HG03066 (cell line): Measurements from ENCODE around the gene NAV2.
"Not testable (repeated sequence)": the region's sequence is repeated elsewhere in the genome, so short reads cannot be mapped to it uniquely, and the experiment has no call there.

Experiments
- ATAC-seq: cut with Tn5 transposase; IDR thresholded peaks from one replicate; pipeline ENCODE4 v1.9.1; 2021; ENCODE audit warnings: low read depth; ENCODE audit not compliant: unreplicated experiment

Gene NAV2

DNA sequence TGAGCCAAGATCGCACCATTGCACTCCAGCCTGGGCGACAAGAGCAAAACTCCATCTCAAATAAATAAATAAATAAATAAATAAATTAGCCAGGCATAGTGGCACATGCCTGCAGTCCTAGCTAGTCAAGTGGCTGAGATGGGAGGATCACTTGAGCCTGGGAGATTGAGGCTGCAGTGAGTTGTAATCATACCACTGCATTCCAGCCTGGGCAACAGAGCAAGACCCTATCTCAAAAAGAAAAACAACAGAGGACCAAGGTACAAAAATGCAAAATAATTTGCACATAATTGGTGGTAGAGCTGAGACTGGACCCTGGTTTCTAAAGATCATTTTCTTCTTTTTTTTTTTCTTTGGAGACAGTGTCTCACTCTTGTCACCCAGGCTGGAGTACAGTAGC lies 294.0 kb downstream of the NAV2 start:
- not testable (repeated sequence) for ATAC-seq

DNA sequence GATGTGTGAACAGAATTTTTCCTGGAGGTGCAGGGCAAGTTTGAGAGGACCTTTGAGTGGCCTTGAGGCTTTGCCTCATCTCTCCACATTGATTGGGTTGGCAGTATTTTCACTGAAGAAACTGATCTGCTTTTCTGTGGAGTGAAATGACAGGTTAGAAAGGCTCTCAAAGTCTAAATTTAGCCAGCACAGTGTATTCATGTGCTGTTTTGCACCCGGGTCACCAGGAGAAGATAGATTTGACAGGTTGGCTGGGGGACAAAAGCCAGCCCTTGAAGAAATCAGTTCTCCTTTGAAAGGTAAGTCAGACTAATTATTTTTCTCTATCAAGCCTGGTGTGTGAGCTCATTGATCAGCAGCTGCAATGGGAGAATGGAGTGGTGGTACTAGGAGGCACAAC lies 294.7 kb downstream of the NAV2 start:
- no peak for ATAC-seq

DNA sequence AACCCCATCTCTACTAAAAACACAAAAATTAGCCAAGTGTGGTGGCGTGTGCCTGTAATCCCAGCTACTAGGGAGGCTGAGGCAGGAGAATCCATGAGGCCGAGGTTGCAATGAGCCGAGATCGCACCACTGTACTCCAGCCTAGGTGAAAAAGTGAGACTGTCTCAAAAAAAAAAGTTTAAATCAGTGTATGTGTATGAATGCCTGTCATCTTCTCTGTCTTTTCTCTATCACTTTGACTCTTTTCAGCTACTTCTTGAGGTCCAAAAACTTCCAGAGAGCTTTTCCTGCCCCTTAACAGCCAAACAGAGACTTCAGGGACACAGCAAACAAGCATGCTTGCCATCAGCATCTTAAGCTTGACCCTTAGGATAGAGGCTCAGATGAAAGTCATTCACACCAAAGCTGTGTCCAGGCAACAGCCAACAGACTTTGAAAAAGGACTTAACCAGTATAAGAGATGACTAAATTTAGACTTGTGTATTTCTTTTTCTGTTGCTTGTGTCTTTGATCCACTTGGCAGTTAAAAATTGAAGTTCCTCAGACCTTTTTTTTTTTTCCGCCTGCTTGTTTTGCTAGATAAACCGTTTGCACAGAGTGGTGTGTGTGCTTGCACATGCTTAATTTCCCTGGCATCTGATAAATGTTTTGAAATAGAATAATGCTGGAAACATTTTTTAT lies 295.7 kb downstream of the NAV2 start:
- no peak for ATAC-seq

DNA sequence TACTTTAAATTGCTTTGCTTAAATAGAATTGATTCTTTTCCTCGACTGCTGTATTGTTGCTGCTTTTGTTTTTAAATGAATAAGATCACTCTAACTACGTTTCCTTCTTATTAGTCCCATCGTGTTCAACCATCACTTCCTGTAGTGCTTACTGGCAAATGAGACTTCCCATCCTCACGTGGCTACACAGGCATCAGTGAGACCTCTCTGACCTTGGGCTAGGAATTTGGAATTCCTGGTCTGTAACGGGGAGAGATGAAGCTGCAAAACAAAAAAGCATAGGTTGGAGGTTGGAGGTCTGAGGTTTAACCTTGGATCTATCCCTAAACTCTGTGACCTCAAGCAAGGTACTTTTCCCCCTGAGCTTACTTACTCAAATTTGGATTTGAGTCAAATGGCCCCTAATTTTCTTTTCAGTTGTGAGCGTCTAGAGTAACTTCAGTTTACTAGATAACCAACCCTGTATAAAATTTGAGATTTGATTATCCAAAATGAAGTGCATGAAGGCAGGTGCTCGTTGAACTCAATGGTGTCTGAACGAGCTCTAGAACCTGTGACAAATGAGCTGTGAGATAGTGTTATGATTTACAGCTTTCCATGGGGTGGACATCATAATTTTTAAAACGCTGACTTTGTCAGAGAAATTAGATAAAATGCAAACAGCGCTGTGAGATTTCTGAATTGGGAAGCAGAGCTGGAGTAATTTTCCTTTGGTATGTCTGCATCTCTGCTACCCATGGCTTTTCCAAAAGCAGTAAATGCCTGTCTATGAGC lies 296.4 kb downstream of the NAV2 start:
- no peak for ATAC-seq

DNA sequence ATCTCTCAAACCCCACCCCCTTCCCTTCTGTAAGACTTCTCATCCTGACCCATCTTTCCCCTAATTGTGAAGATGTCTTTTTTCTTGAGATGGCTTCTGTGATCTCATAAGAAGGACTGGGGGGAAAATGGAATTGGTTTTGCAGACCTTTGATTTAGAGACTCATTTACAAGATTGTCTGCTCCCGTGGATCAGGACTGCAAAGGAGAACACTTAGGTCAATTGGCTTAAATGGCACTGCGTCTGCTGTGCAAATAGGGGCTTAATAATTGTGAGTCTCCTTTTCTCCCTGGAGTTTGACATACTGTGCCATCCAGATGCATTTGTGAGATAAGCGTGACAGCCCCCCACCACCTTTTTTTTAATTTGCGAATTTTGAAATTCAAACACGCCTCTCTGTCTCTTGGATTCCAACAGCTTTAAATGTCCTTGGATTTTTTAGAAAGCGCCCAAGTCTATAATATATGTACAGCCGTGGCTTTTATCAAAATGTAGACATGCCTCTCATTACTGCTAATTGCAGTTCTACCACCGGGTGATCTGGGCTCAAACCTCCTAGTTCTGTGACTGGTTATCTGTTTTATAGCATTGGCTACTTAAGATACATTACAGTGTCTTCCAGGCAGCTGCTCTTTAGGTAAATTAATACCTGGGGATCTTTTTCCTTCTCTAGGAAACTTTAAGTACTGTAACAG lies 297.7 kb downstream of the NAV2 start:
- ATAC-seq = no peak

DNA sequence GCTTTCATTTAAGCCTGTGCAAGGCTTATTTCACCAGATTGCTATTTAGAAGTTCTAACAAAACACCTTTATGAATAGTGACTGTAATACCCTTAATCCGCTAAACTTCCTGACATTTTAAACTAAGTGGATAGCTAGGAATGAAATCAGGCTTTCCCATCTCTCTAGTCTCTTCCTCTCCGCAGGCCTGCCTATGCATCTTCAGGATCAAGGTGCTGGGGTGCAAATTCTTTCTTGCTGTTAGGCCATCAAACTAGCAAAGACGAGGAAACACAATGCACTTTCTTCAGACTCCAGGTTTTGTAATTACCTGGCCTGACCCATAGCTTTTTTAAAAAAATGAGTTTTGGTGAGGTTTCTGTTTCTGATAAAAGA lies 298.2 kb downstream of the NAV2 start:
- no peak for ATAC-seq

DNA sequence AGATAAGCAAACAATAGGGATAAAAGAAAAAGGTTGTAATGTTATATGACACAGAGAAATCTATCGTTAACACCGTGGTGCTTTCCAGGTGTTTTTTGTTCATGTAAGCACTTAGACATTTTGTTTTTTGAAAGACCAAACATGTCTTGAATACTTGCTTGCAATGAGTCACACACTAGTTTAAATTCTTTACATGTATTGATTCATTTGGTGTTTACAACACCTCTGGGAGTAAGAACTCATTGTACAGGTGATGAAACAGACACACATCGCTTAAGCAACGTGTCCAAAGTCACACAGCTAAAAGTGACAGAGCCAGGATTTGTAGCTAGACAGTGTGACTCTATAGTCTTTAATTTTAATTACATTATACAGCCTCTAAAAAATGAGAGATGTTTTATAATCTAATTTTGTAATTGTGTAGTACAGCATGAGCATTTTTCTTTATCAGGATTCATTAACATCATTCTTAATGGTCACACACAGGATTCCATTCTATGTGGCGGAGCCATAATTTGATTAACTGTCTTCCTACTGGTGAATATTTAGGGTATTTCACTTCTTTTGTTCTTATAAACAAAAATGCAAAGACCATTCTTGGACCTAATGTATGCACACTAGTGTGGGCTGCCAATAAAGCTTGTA lies 298.8 kb downstream of the NAV2 start:
- no peak for ATAC-seq

DNA sequence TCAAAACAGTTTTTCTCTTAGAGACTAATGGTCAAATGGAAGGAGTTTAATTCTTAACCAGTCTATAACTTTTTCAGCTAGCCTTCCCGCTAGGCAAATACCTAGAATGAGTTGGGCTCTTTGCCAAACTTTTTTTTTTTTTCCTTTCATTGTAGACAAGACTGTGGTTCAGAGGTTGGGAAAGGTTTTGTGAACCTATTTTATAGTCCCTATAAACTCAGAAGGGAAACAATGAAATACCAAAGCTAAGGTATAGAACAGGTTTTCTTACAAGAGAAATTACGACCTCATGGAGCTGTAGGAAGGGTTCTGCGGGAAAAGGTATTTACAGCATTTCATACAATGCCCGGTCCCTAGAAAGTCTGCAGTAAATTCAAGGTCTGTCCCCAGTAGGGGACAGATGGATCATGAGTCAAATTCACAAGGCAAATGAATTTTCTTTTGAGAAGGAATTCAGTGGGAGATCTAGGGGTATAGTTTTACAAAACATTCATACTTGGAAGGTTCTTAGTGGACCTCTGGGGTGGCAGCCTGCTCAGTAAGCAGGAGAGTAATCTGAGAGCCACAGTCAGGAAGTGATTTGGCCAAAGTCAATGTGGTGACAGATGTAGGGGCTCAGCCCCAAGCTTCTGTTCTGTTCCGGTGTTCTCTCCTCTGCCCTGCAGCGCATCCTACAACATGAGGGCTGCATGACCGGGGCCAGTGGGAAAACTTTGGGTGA lies 300.9 kb downstream of the NAV2 start:
- ATAC-seq = no peak

DNA sequence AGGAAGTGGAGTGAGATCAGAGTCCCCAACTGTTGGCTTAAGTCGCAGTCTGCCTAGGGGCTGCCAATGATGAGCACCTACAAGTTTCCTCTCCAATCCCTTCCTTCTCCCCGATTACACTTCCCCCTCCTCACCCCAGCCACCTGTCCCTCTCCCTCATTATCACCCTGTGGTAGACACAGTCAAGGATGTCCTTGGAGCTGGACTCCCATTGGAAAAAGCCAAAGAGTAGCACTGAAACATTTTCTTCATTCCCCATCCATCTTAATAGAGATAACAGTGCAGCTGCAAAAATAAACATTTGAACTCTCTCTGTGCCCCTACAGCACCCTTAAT lies 301.4 kb downstream of the NAV2 start:
- ATAC-seq = no peak

DNA sequence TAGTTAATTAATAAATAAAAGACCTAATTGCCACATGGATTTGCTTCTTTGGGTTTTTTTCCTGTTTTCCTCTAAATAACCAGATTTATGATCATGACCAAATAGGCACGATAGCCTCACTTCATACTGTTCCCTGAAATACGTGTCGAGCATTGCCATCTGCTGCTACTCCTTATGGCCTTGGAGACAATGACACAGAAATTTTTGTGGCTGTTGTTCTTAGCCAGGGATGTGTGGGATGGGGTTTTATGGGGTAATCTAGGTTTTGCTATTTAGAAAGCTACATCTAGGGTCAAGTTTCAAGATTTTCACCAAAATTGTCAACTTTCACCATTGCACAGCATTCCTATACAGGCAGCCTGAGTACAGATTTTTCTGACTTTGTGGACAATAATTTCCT lies 302.5 kb downstream of the NAV2 start:
- no peak for ATAC-seq

DNA sequence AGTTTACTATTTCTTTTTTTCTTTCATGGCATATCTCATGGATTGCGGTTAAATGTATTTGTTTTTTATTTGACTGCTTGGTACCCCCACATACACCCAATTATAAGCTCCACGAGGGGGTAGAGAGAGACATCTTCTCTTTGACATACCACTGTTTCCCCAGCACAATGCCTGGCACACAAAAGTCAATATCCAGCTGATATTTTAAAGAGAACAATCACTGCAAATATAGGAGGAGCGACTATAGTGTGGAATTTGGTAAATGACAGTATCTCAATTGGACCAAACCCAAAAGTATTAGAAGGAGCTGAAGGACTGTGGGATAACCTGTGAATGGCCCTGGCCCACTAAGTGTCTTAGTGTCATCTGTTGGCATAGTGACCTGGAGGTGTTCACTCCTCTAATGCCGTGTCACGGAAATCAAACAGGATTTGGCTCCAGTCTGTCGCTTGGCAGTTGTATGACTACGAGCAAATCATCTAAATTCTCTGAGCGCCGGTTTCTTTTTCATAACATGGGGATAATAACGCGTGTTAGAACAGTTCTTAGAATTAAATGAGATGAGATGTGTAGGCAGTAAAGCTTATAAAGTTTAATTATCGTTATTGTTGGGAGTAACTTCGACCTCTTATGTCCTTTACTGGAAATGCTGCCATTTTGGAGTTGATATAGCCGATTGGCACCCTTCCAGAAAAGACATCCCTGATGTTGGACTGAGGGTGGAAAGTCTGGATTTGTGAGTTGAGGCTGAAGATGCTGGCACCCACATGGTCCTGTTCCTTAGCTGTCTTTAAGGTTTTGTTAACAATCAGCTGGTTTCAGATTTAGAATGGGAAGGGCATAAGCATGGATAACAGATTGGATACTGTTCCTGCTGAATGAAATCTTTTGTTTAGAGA lies 303.1 kb downstream of the NAV2 start:
- ATAC-seq = no peak

DNA sequence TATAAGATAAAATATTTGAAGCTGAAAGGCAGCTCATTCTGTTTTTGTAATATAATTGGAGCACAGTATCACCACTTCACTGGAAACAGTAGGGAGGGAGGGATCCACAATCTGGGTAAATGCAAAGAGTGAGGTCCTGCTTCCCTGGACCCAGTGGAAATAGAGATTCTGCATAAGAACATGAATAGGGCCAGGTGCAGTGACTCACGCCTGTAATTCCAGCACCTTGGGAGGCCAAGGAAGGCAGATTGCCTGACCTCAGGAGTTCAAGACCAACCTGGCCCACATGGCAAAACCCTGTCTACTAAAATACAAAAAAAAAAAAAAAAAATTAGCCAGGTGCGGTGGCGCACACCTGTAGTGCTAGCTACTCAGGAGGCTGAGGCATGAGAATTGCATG lies 303.9 kb downstream of the NAV2 start:
- no peak for ATAC-seq

DNA sequence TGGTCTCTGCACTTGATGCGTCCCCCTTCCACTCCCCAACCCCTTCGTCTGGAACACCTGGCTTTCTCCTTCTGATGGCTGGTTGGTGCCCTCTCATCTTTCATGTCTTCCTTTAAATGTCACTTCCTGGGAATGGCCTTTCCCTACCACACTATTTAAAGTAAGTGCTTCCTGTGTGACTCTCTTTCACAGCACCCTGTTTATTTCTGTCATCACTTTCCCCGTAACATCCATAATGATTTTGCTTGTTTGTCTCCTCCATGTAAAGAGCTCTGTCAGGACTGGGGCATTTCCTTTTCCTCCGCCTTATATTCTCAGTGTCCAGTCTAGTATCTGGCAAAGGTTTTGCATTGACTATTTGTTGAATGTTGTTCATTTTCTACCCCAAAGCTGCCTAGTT lies 304.7 kb downstream of the NAV2 start:
- ATAC-seq = no peak

DNA sequence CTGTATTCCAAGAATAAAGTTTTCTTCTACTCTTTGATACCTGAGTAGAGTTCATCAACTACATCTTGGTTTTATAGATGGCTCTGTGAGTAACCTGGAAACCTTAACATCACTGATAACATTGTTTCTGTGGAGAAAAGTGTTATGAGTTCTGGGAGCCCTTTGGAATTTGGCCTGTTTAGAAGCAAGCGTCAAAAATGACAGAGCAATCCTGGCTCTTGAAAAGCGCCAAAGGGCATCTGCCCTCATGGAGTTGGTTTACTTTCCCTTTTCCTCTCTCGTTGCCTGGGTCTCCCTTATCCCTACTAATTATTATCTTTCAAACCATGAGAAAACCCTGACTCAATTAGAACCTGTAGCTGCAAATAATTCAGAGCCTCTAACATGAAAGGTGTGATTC lies 307.6 kb downstream of the NAV2 start:
- no peak for ATAC-seq

DNA sequence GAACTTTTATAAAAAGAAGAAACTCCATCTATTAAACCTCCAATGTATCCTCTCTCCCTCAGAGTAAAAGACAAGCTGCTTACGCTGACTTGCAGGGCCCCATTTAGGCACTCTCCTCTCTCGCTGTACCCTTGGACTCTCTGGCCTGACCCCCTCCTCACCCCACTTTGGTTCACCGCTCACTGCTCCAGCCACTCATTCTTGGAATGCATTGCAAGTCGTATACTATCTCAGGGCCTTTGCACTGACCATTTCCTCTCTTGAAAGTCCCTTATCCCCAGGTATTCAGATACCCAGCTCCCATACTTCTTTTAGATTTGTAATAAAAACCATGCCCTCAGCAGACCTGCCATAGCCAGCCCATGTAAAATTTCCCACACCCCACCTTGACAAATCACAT lies 308.1 kb downstream of the NAV2 start:
- no peak for ATAC-seq

DNA sequence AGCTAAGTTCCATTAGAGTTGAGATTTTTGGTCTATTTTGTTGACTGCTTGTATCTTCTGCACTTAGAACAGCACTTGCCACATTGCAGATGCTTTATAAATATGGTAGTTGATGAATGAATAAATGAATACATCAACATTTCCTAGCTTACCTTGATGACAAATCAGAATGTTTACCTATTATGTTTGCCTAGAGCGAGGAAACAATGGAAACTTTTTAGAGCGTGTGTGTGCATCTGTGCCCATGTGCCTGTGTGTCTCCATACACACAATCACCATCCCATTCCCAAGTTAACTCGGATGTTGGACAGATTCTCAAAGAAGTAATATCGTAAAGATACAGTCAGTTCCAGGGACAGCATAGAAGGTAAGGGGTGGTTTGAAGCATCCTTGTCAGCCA lies 308.6 kb downstream of the NAV2 start:
- no peak for ATAC-seq

DNA sequence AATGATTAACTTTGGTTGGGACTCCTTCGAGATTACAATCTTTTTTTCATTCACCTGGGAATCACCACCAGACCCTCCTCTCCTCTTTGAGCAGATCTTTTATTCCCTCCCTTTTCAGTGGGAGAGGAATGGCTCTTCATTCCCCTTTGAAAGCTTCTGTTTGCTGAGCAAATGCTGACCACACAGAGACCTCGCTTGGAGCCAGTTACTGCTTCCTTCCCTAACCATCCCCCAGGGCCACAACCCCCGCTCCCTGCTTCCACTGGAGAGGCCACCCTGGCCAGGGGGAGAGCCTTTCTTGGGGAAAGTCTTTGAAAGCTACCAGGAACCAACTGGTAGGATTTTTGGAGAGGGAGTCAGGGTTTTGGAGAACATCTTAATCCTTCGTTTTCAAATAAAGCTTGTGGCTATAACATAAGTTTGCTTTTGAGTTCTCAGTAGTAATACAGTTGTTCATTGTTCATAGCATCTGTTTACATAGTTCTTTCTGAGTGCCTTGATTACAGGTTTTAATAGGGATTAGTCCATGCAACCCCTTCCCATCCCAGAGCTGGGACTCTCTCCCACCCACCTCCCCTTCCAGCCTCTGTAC lies 309.2 kb downstream of the NAV2 start:
- no peak for ATAC-seq

DNA sequence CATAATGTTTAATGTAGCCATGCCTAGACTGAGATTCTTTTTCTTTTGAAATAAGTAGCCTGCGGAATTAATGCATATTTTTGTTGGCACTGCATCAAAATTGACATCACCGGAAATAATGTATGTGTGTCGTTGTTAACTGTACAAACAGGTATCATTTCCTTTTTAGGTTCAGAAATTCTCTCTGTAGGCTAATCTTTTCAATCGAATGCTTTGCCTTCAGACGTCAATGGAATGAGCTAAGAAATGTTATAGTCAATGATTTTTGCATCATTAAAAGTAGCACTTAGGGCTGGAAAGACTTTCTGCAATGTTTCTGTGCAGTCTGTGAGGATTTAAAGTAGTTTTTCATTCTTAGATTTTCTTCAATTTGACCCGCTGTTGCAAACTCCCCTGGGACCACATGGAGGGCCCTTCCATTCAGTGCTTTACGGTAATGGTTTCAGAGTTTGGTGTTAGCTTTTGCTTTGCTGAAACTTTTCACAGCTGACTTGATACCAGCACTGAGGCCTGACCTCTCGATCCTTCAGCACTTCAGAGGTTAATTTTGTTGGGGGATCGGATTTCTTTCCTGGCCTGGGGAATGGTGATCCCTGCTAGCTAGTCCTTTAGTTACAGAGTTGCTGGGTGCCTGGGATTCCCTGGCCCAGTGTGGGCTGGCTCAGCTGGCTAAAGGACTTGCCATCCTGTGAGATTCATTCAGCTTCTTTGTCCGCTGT lies 309.9 kb downstream of the NAV2 start:
- no peak for ATAC-seq

DNA sequence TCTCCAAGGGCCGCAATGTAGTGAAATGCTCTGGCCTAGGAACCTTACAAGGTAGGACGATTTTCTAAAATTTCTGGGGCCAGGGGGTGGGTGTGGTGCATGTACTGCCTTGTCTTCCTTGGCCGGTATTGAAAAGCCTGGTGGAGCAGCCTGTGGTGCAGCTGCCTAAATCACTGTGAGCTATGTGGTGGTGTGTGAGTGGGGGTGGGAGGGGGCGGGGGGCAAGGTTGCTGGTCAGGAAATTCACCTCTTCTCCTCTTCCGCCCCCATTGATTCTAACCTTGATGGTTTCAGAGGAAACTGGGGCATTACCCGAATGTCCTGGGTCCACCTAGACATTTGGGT lies 310.4 kb downstream of the NAV2 start:
- ATAC-seq = no peak
